ENCODE results near the gene CDH23. TPM values are rescaled to one million over a fixed set of nuclear protein-coding genes. Genes with fewer than 3 reads are reported as not detected.

The CDH23 gene
- total RNA-seq, 2 donors from 2014 or later: 3.9 to 74.8 TPM

DNA sequence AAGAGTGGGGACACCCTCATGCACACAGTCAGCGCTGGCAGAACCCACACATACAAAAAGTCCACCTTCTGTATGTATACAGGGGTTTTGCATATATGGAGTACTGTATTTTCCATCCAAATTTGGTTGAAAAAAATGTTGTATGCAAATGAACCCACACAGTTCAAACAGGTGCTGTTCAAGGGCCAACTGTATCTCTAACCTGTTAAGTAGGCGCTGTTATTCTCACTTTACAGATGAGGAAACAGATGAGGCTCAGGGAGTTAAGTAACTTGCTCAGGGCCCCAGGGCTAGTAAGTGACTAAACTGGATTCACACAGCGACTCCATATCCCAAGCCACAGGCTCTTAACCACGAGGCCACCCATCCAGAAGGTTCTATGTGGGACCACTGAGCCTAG is 252.9 kb downstream of the CDH23 start:
- no peak for DNase-seq (ENCODE audit: low spot score)
- no peaks in the 10 kb centered on the region for H3K36me3 ChIP-seq
- no peak overlapping the region for H3K27ac ChIP-seq
- intact Hi-C loops (cut with DNase I): no loop called here
- no peaks in the 10 kb centered on the region for H3K9me3 ChIP-seq
- 79% methylated on average over 4 of the region's 4 CpGs for WGBS
- no peaks in the 10 kb centered on the region for H3K27me3 ChIP-seq (replicated peaks; ENCODE audit: insufficient read depth)
- no peak overlapping the region for H3K4me3 ChIP-seq
- no peak for TF ChIP-seq POLR2A (IDR thresholded peaks at IDR 0.05)
- TF ChIP-seq, protein P1, sequence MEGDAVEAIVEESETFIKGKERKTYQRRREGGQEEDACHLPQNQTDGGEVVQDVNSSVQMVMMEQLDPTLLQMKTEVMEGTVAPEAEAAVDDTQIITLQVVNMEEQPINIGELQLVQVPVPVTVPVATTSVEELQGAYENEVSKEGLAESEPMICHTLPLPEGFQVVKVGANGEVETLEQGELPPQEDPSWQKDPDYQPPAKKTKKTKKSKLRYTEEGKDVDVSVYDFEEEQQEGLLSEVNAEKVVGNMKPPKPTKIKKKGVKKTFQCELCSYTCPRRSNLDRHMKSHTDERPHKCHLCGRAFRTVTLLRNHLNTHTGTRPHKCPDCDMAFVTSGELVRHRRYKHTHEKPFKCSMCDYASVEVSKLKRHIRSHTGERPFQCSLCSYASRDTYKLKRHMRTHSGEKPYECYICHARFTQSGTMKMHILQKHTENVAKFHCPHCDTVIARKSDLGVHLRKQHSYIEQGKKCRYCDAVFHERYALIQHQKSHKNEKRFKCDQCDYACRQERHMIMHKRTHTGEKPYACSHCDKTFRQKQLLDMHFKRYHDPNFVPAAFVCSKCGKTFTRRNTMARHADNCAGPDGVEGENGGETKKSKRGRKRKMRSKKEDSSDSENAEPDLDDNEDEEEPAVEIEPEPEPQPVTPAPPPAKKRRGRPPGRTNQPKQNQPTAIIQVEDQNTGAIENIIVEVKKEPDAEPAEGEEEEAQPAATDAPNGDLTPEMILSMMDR (IDR thresholded peaks at IDR 0.05): no peak
- H3K4me1 ChIP-seq (replicated peaks): no peaks in the 10 kb centered on the region

DNA sequence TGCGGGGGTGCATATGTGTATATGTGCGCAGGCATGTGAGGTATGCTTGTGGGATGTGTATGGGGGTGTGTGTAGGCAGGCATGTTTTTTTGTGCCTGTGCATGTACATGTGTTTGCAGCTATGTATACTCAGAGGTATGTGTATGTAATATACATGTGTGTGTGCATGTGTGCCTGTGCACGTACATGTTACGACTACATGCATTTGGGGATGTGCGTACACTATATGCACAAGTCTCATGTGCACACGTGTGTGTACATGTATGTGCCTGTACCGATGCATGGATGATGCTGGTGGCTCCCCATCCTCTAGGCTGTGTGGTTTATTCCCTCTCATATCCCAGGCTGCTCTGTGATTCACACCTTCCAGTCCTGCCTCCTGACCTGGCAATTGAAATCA is 253.7 kb downstream of the CDH23 start:
- Histone ChIP-seq H3K36me3 (no peaks in the 10 kb centered on the region), H3K27ac (no peak overlapping the region), H3K9me3 (no peaks in the 10 kb centered on the region), H3K27me3 (replicated peaks; ENCODE audit: insufficient read depth) (no peaks in the 10 kb centered on the region), H3K4me1 (replicated peaks) (no peaks in the 10 kb centered on the region), H3K4me3 (no peak overlapping the region)
- DNase-seq (ENCODE audit: low spot score): no peak
- TF ChIP-seq, protein P1 (IDR thresholded peaks at IDR 0.05): no peak
- no peak for TF ChIP-seq POLR2AphosphoS5 (IDR thresholded peaks at IDR 0.05)
- TF ChIP-seq POLR2A (IDR thresholded peaks at IDR 0.05): no peak
- intact Hi-C loops (cut with DNase I): no loop called here
- 93% methylated on average over 7 of the region's 7 CpGs for whole genome bisulfite sequencing

DNA sequence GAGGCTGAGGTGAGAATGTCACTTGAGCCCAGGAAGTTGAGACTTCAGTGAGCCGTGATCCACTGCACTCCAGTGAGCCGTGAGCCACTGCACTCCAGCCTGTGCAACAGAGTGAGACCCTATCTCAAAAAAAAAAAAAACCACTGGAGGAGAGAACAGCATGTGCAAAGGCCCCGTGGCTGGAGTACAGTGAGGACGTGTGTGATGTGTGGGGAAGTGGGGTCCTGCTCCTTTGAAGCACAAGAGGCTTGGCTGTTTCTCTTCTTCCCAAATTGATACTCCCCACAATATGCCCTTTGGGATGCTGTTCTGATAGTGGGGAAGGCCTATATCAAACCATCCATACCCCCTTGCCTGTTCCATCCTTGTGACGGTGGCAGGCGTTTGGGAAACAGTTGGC is 254.7 kb downstream of the CDH23 start:
- intact Hi-C loops (cut with DNase I): no loop called here
- Histone ChIP-seq H3K4me1 (replicated peaks) (no peaks in the 10 kb centered on the region), H3K27me3 (replicated peaks; ENCODE audit: insufficient read depth) (no peaks in the 10 kb centered on the region), H3K36me3 (no peaks in the 10 kb centered on the region), H3K4me3 (no peak overlapping the region), H3K27ac (no peak overlapping the region), H3K9me3 (no peaks in the 10 kb centered on the region)
- 94% methylated on average over 6 of the region's 6 CpGs for WGBS
- TF ChIP-seq POLR2AphosphoS5 (IDR thresholded peaks at IDR 0.05): no peak
- no peak for TF ChIP-seq POLR2A (IDR thresholded peaks at IDR 0.05)
- TF ChIP-seq, protein P1 (IDR thresholded peaks at IDR 0.05): no peak
- no peak for DNase-seq (ENCODE audit: low spot score)

DNA sequence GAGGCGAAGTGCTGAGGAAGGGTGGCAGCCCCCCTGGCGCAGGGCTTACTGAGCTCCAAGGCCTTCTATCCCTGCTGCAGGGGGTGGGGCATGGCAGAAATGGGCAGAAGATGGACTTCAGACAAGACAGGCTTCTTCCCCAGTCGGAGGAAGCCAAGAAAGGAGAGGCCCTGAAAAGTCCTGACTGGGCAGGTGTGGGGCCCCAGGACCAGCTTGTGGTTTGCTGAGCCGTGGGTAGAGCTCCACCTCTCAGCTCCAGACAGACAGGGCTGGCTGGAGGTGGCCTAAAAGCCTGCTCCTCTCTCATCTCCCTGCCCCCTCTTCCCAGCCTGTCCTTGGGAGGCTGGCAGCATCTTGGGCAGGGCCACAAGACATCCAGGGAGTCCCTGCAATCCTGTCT is 255.2 kb downstream of the CDH23 start:
- Histone ChIP-seq H3K36me3 (no peaks in the 10 kb centered on the region), H3K9me3 (no peaks in the 10 kb centered on the region), H3K27ac (no peak overlapping the region), H3K4me1 (replicated peaks) (no peaks in the 10 kb centered on the region), H3K4me3 (no peak overlapping the region), H3K27me3 (replicated peaks; ENCODE audit: insufficient read depth) (no peaks in the 10 kb centered on the region)
- 79% methylated on average over 4 of the region's 4 CpGs for WGBS
- TF ChIP-seq POLR2A (IDR thresholded peaks at IDR 0.05) (no peak), POLR2AphosphoS5 (IDR thresholded peaks at IDR 0.05) (no peak)
- TF ChIP-seq, protein P1 (IDR thresholded peaks at IDR 0.05): no peak
- intact Hi-C loops (cut with DNase I): no loop called here
- DNase-seq (ENCODE audit: low spot score): no peak

DNA sequence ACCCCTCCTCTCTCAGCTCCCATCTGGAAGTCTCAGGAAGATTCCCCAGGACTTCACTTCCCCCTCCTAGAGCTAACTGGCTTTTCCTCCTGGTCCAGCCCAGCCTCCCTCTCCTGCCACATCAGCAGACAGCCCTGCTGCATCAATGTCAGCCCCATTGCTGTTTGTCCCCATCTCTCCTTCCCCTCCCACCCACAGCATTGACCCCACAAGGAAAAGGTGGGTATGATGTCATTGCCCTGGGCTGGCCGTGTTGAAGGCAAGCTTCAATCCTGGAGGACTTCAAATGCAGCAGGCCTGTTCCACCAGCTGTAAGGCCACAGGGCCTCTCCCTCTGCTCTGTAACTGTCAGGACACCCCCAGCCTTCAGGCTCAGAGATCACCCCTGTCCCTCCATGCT is 256.3 kb downstream of the CDH23 start:
- Histone ChIP-seq H3K4me3 (no peak overlapping the region), H3K27me3 (replicated peaks; ENCODE audit: insufficient read depth) (no peaks in the 10 kb centered on the region), H3K36me3 (no peaks in the 10 kb centered on the region), H3K4me1 (replicated peaks) (no peaks in the 10 kb centered on the region), H3K27ac (no peak overlapping the region), H3K9me3 (no peaks in the 10 kb centered on the region)
- no peak for DNase-seq (ENCODE audit: low spot score)
- TF ChIP-seq POLR2AphosphoS5 (IDR thresholded peaks at IDR 0.05) (no peak), POLR2A (IDR thresholded peaks at IDR 0.05) (no peak)
- TF ChIP-seq, protein P1 (IDR thresholded peaks at IDR 0.05): no peak
- WGBS: 73% methylated on average over 1 of the region's 1 CpG
- intact Hi-C loops (cut with DNase I): no loop called here
